ENCODE measurements around the gene CCDC146. TPM values are rescaled to one million over a fixed set of nuclear protein-coding genes. Genes with fewer than 3 reads are reported as not detected.

CCDC146 gene, protein sequence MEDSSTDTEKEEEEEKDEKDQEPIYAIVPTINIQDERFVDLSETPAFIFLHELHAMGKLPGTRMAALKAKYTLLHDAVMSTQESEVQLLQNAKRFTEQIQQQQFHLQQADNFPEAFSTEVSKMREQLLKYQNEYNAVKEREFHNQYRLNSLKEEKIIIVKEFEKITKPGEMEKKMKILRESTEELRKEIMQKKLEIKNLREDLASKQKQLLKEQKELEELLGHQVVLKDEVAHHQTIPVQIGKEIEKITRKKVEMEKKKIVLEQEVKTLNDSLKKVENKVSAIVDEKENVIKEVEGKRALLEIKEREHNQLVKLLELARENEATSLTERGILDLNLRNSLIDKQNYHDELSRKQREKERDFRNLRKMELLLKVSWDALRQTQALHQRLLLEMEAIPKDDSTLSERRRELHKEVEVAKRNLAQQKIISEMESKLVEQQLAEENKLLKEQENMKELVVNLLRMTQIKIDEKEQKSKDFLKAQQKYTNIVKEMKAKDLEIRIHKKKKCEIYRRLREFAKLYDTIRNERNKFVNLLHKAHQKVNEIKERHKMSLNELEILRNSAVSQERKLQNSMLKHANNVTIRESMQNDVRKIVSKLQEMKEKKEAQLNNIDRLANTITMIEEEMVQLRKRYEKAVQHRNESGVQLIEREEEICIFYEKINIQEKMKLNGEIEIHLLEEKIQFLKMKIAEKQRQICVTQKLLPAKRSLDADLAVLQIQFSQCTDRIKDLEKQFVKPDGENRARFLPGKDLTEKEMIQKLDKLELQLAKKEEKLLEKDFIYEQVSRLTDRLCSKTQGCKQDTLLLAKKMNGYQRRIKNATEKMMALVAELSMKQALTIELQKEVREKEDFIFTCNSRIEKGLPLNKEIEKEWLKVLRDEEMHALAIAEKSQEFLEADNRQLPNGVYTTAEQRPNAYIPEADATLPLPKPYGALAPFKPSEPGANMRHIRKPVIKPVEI
- 0.46 to 0.70 TPM (median 0.57 TPM) in 5 replicates for total RNA-seq (2022; extraction: Qiagen RNA extraction)

DNA sequence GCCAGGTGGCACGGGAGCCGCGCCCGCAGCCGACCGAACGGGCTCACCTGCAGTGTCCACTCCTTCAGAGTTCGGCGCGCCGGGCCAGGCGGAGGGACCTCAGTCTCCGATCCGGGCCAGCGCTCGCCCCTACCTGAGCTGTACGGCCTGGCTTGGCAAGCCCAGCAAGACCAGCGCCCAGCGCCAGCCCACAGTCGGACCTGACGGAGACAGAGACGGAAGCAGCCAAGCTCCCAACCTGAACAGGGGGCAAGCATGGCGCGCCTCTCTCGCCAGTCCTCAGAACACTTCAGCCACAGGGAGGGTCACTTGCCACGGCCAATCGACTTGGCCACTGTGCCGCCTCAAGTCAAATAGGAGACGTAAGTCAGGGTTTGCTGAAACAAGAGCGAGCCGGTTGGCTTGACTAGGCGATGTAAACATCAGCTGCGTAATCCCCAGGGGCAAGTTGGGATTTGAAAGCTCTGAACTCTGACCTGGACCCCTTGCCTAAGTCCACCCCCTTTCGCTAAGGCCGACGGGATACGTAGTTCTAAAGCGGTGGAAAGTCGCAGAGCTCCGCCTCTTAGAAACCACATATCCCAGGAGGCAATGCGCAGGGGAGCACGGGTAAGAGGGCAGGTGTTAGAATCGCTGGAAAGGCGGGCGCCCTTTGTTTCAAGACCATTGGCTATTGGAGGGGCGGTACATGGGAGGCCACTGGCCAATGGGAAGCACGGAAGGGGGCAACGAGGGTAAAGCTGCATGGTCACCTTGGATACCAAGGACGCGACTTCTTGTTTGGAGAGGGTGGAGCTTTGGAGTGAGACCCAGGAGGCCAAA lies at the start of gene CCDC146:
CCDC146 (plus strand) TSS at position 756 of the 822 bp plus-strand sequence. CDS start 45,054 bp downstream, outside the sequence.

DNA sequence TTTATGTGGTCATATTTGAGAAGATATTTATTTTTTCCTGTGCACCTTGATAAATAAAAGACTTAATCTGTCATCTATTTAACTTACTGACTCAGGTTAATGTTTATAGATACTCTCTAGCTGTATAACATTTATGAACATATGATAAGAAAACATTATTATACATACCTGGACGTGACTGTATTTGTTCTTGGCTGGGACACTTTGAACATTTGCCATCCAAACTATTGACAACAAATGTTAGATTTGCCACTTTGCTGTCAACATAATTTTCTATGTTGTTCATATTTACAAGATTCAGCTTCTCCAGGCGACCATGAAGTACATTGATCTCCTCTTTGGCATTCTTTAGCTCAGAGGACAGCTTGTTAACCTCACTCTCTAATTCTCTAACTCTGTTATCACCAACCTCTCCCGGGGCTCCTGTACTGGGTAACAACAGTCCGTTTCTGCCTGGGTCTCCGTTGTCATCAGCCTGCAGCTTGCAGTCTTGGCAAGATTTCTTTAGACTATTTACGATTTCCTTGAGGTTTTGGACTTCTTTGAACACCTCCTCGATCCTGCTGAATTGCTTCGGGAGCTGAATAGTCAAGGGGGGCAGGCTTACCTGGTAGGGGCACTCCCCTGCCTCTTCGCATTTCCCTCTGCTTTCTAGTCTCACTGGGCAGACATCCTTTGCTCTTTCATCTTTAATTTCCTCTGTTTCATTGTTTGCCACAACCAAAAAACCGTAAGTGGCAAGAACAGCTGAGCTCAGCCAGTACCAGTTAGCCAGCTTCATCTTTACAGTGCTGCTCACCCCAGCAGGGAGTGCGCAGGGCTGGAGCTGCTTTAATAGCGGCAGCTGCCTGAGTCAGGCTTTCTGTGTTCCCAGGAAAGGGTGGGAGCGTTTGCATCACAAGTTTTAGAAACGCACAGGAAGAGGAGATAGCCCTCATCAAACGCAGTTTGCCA lies 76.9 kb downstream of the CCDC146 start, which contains the start of gene FGL2:
FGL2 (minus strand) TSS at position 807 of the 954 bp plus-strand sequence; CDS start at position 781, 26 bp downstream.

Other genes with a start within 250 kb of the CCDC146 start
- not detected in 5 replicates for gene SPDYE17, start 90.3 kb upstream of the CCDC146 start, total RNA-seq (2022; extraction: Qiagen RNA extraction)
- 0.08 to 0.11 TPM in 2 of 5 replicates, not detected in the others for gene SPDYE18, start 60.1 kb upstream of the CCDC146 start, total RNA-seq (2022; extraction: Qiagen RNA extraction)
- not detected in 5 replicates for gene FGL2, start 77.2 kb downstream of the CCDC146 start, total RNA-seq (2022; extraction: Qiagen RNA extraction)

Data from A549 treated with CORT108297 at 1 μM for 4 hours (cell line).